Fibroblast of pulmonary artery (primary cell): ENCODE measurements around the gene S100A4.
"Not testable (repeated sequence)": the region's sequence is repeated elsewhere in the genome, so short reads cannot be mapped to it uniquely, and the experiment has no call there.

Experiments
- DNase-seq: peaks from one replicate; pipeline ENCODE4 v3.0.0-alpha.2; 2010; ENCODE audit warnings: low read depth
- H3K4me3 ChIP-seq: replicated peaks from 2 replicates; pipeline ENCODE4 v1.5.1; 2011; ENCODE audit warnings: low read depth, mild to moderate bottlenecking, control low read depth, low read length, moderate library complexity
- TF ChIP-seq, protein P1 (sequence below): IDR thresholded peaks from 2 replicates; pipeline ENCODE4 v1.5.1; 2011; ENCODE audit warnings: mild to moderate bottlenecking, control low read depth, low read length, inconsistent platforms; ENCODE audit errors: missing control alignments

Gene S100A4

DNA sequence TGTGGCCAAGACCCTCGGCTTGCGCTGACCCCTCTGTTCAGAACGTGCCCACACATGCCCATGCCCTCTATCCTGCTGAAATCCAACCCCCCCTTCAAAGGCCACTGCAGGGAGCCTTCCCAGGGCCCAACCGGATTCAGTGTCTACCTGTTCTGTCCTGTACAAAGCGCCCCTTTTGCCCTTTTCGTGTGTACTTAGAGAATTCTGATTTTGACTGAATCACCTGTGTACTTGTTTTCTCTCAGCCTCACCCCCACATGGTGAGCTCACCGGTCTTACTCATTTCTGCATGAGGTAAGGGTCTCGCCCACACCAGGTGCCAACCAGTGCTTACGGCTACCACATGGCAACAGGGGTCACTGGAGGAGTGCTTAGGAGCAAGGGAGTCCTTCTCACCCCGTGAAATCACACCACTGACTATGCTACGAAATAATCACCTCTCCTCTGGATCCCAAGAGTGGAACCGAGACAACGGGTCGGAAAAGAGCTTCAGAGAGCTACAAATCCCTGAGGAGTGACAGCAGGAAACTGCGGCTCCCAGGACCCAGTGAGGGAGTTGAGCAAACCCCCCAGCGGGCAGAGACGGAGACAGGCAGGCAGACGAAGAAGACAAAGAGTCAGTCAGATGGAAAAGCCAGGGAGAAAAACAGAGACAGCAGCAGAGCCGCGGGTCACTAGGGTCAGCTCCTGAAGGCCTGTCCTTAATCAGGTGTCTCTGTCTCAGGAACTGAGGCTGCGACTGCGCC lies 22.2 kb upstream of the S100A4 start:
- no peak for DNase-seq
- TF ChIP-seq, protein P1, sequence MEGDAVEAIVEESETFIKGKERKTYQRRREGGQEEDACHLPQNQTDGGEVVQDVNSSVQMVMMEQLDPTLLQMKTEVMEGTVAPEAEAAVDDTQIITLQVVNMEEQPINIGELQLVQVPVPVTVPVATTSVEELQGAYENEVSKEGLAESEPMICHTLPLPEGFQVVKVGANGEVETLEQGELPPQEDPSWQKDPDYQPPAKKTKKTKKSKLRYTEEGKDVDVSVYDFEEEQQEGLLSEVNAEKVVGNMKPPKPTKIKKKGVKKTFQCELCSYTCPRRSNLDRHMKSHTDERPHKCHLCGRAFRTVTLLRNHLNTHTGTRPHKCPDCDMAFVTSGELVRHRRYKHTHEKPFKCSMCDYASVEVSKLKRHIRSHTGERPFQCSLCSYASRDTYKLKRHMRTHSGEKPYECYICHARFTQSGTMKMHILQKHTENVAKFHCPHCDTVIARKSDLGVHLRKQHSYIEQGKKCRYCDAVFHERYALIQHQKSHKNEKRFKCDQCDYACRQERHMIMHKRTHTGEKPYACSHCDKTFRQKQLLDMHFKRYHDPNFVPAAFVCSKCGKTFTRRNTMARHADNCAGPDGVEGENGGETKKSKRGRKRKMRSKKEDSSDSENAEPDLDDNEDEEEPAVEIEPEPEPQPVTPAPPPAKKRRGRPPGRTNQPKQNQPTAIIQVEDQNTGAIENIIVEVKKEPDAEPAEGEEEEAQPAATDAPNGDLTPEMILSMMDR: no peak
- H3K4me3 ChIP-seq: no peak overlapping the region

DNA sequence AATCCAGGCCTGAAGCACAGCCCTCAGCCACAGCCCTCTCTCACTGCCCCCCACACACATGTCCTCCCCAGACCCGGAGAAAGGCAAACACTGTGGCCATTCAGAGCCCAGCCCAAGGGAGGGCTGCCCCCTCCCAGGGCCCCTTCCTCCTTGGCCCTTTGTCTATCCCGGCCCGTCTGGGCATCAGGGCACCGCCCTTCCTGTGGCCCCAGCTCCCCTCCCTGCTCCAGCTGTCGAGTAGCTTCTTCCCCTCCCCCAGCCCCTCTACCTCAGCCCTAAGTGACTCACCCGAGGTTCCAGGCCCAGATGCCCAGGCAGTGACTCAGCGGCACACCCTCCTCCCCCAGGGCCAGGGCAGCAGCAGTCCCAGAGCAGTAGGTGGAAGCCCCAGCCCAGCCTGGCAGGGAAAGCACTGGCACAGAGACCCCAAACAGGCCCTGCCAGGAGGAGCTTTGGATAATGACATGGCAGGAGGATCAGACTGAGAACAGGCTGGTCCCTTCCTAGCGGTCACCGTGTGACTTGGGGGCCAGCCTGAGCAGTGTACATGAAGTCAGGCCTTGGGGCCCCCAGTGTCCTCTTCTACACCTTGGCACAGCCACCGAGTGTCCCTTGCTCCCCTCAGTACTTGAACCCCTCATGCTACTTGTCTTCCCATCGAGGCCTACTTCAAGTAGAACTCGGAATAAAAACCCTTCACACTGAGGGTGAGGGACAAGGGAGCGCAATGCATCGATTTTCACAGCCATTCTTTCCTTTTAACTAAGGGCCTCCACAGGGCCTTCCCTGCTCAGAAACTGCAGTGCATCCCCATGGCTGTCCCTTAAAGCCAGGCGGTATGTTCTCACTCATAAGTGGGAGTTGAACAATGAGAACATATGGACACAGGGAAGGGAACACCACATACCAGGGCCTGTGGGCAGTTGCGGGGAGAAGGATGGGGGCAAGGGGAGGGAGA lies 21.1 kb upstream of the S100A4 start:
- no peak overlapping the region for H3K4me3 ChIP-seq
- TF ChIP-seq, protein P1: no peak
- DNase-seq: peak; percentile 98

DNA sequence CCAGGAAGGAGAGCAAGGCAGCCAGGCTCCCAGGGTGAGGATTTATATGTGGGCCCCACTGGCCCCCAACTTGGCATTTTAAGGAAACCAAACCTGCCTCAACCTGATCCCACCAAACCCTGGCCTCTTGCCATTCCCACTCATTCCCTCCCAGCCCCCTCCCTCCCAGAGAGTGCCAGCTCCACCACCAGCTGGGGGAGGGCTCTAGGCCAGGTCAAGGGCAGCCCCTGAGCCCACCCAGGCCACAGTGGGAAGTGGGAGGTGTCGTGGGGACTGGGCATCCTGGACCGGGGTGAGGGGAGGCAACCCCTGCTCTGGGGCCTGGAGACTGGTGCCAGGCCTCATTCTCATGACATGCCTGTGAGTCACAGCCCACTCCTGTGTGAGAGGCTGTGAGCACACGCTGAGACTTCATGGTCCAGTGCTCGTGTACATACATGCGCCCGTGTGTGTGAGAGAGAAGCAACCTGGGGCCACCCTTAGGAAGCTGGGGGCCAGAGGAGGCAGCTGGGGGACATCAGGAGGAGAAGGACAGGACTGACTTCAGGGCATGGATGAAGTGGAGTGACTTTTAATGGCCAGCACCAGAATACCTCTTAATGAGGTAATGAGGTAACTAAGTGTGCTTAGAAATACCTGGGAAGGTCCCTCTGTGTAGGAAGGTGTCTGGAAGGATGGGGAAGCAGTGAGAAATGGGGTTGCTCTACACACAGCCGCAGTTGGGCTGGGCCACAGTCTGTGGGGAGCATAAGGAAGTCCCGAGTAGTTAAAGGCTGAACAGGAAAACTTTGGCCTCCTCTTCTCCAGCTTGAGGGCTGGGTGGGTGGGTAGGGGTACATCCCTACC lies 20.1 kb upstream of the S100A4 start, which contains the start of gene S100A2:
S100A2 (minus strand) TSS at position 316 of the 846 bp plus-strand sequence. CDS start 1,967 bp downstream, outside the sequence.
- TF ChIP-seq, protein P1: no peak
- peak; percentile 84 for DNase-seq
- no peak within 1 kb of the TSS for H3K4me3 ChIP-seq

DNA sequence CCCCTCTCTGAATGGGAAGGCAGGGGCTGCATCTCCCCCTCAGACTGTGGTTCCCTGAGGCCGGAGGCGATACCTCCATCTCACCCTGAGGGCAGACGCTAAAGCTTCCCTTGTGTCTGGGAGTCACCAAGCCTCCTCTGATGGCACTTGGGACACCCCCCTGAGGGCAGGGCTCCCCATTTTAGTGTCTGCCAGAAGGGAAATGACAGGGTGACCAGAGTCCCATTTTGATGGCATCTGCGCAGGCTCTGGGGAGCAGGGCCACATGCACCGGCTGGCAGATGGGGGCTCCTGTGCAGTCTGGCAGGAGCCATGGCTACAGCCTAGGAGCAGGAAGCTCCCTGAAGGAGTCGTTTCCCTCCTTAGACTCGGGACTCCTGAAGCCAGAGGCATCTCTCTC lies 18.4 kb upstream of the S100A4 start:
- no peak overlapping the region for H3K4me3 ChIP-seq
- DNase-seq: no peak
- TF ChIP-seq, protein P1: no peak

DNA sequence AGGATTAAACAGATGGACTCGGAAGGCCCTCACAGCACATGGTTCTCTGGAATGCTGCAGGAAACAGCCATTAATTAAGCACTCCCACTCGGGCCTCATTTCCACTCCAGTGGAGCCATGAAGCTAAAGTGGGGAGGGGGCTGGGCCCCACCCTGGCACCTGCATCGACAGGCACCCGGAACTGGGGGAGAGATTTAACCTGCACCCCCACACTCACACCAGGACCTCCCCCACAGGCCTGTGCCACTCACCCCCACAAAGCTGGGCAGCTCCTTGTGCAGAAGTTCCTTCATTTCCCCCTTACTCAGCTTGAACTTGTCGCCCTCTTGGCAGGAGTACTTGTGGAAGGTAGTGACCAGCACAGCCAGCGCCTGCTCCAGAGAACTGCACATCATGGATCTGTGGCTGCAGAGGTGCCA lies 17.9 kb upstream of the S100A4 start:
- DNase-seq: no peak
- H3K4me3 ChIP-seq: no peak overlapping the region
- TF ChIP-seq, protein P1: no peak

DNA sequence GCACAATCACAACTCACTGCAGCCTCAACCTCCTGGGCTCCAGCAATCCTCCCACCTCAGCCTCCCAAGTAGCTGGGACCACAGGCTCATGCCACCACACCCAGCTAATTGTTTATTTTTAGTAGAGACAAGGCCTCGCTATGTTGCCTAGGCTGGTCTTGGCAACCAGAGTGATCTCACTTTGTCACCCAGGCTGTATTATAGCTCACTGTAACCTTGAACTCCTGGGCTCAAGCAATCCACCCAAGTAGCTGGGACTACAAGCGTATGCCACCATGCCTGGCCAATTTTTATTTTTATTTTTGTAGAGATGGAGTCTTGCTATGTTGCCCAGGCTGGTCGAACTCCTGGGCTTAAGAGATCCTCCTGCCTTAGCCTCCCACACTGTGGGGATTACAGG lies 16.4 kb upstream of the S100A4 start:
- not testable (repeated sequence) for H3K4me3 ChIP-seq, DNase-seq
